GM12864 (cell line): ENCODE data around the gene ELMO1.

Source experiments
- DNase-seq: peaks from one replicate; pipeline ENCODE4 v3.0.0-alpha.2; 2011; ENCODE audit warnings: low read depth
- H3K4me3 ChIP-seq: 2 replicates; pipeline ENCODE4 v1.5.1; 2011; ENCODE audit warnings: mild to moderate bottlenecking, low read depth, low read length, control low read depth
- CTCF ChIP-seq: IDR thresholded peaks from 2 replicates; pipeline ENCODE4 v1.5.1; 2011; ENCODE audit warnings: low read depth, mild to moderate bottlenecking, moderate library complexity, low read length, control low read depth, inconsistent platforms; ENCODE audit errors: missing control alignments

Gene ELMO1

GRCh38 chr7:37391791-37392672, 56.6 kb downstream of the ELMO1 start:
- no peak overlapping the region for H3K4me3 ChIP-seq
- TF ChIP-seq CTCF: no peak
- DNase-seq: no peak

- no peak for TF ChIP-seq CTCF
- no peak overlapping the region for H3K4me3 ChIP-seq
- DNase-seq: no peak
Measured at GRCh38 chr7:37390114-37390513, 58.5 kb downstream of the ELMO1 start.

GRCh38 chr7:37388811-37389210, 59.9 kb downstream of the ELMO1 start:
- H3K4me3 ChIP-seq: no peak overlapping the region
- no peak for DNase-seq
- TF ChIP-seq CTCF: no peak

- no peak for TF ChIP-seq CTCF
- DNase-seq: no peak
- no peak overlapping the region for H3K4me3 ChIP-seq
Measured at GRCh38 chr7:37385787-37386186, 62.9 kb downstream of the ELMO1 start.

GRCh38 chr7:37382546-37383088, 66.0 kb downstream of the ELMO1 start:
- TF ChIP-seq CTCF: no peak
- no peak overlapping the region for H3K4me3 ChIP-seq
- no peak for DNase-seq

GRCh38 chr7:37380831-37381230, 67.8 kb downstream of the ELMO1 start:
- no peak for DNase-seq
- TF ChIP-seq CTCF: no peak
- H3K4me3 ChIP-seq: no peak overlapping the region
